ENCODE data around the gene PF4V1.
"Not testable (repeated sequence)": the region's sequence is repeated elsewhere in the genome, so short reads cannot be mapped to it uniquely, and the experiment has no call there.

PF4V1 gene

DNA sequence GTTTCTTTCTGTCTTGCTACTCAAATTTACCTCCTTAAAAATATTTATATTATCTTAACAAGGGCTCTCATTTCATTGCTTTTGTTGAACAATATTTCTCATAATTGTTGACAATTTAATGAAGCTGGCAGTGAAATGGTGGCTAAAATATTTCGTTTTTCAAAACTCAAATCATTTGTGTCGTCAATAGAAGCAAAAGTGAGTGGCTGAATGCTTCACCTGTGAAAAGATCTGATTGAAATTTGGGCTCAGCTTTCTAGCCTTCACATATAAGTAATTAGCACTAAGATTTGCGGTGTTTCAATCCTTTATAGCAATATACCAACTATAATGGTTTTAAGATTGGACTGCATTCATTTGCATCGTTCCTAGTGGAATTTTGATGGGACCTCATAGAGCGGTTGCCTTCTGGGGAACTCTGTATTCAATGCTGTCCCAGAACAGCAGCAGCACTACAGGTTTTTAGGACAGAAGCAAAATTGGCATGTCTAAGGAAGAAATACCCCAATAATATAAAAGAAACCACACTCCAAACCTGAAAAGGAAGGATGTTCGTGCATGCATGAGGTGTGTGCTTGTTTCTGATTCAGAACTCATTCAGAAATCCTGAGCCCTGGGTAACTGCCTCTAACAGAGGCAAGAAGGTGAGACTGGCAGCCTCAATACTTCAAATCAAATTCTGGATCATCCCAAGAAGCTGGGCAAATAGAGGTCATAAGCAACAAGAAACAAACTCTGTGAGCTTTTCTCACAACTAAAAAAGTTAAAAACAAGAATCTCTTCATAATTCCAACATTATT, 18.6 kb downstream of the PF4V1 start:
- no peak for DNase-seq

DNA sequence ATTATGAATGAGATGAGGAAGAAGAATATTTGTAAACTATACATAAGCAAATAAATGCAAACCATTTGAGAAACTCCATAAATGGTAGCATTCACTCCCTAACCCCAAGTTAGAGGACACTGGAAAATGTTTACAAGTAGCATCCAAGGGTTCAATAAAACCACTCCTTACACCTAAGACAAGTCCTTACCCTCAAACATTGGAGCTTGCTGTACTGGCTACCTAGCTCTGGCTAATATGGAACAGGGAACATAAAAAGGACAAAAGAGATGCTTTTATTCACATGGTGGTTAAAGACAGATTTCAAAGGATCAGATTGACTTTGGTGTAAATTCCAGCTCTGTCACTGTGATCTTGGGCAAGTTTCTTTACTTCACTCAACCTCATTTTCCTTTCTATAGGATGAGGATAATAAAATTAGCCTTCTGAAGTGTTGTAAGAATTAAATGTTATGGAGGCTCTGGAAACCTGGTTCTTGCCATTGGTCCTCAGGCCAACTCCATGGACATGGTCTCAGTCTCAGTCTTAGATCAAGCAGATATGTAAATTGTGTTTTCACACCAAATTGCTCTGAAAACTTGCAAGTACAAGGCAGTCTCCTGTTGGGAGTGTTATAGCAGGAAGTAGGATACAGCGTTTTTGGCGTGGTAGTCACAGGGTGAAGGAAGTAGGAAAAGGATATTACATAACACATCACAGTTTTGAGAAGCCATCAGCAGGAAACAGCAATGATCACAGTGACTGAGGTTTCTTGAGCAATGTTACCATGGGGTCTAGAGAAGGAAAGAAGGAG, 19.4 kb downstream of the PF4V1 start:
- no peak for DNase-seq

DNA sequence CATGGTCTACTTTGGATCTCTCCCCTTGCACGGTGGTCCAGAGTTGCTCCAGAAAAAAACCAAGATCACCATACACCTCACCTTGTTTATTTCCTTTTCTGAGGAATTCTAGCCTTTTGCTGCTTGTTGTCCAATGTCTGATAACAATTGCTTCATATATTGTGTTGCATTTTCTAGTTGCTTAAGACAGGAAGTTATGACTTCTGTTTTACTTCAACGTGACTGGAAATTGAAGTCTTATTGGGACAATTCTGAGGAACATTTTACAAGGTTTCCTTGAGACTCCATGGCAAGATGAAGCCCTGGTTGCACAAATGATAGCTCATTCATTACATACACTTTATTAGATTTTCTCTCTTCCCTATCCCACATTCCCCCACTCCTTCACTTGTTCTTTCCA, 21.3 kb downstream of the PF4V1 start:
- DNase-seq: no peak

DNA sequence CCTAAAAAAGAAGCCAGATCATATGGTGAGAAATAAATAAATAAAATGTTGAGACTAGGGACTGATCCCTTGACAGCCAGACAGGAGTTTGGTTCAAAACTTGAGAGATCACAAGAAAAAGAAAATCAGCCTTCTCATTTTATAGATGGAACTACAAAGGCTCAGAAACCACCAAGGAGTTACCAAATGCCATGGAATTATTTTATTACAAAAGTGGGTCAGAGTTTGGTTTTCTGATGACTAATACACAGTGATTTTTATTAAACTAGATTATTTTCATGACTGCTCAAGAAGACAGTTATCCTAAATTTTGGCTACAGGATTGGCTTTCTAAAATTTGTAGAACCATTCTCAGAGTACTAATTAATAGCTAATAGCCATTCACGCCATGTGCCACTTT, 22.3 kb downstream of the PF4V1 start:
- no peak for DNase-seq

DNA sequence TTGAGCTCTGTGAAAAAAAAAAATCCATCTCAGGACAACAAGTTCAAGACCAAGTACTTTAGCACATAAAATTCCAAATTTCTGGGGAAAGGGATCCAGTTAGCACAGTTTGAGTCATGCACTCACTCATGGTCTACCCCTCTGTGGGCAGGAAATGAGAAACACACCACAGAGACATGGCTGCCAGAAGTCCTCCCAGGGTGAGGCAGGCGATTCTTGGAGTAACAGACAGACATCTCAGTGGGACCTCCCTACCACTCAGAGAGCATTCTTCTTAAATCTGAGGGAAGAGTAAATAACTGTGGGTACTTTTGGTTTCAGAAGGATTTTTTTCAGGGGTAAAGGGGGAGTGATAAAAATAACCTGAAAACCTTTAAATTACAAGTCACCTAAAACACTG, 30.2 kb downstream of the PF4V1 start:
- no peak for DNase-seq

DNA sequence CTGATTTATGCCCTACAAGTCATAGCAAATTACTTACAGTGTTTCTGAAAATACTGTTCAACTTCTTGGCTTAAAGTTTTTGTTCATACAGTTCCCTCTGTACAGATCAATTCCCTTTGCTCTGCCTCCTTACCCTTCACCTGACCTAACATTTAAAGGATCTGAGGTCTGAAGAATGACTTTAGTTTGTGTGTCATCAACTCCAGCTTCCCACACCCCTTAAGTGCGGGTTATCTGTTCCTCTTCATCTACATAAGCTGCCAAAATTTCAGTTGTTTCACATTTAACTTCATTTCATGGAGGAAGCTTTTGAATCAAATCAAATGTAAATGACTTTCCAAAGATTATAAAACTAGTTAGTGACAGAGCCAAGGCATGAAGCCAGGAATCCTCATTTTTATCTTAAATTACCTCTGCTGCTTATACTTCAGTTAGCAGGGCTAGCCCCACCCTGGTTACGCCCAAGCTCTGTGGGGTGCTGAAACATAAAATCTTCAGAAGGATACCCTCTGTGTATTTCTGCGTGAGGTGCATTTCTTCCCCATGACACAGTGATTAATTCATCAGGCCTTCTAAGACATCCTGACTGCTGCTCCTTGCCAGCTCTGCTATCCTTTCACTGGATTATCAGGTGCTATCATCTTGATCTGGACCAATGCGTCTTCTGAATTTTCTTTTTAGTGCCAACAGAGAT, 32.6 kb downstream of the PF4V1 start:
- DNase-seq: no peak

DNA sequence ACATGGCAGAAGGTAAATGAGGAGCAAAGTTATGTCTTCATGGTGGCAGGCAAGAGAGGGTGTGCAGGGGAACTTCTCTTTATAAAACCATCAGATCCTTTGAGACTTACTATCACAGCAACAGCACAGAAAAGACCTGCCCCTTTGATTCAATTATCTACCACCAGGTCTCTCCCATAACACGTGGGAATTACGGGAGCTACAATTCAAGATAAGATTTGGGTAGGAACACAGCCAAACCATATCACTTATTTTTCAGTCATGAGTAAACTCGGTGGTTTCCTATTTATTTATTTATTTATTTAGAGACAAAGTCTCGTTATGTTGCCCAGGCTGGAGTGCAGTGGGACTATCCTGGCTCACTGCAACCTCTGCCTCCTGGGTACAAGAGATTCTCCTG, 38.2 kb downstream of the PF4V1 start:
- DNase-seq: no peak

DNA sequence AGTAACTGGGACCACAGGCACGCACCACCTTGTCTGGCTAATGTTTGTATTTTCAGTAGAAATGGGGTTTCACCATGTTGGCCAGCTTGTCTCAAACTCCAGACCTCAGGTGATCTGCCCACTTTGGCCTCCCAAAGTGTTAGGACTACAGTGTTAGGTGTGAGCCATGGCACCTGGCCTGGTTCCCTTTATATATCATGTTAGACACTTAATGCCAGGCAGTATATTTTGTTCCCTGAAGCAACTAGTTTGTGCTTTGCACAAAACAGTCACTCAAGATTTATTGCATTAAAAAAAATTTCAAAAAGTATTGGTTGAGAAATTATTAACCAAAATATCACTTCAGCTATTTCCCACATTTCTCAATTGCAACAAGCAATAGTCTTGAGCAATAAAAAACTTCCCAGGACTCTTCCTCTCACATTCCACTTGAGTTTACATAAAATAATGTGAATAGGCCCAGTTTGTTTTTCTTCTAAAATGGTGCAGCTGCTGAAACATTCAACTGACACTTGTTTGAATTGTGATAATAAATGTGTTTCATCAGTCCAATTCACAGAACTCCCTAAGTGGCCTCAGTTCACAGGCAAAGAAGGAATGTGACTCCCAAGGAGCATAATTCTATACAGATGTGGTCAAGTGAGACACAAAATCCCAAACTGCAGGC, 38.8 kb downstream of the PF4V1 start:
- DNase-seq: no peak

DNA sequence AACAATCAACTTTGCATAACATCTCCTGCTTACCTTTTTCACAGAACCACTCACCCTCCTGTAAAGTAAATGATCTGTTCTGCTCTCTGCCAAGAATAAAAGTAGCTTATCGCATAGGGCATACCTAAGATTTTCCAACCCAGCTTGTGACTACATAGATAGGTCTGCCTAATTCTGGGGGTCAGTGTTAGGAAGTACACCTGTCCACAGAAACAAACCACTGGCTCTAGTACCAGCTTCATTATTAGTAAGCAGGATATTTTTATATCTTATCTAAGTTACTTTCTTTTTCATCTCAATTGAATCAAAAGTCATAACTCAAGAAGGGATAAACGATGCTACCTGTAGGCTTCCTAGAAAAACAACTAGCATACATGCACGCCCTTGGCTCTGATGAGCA, 39.9 kb downstream of the PF4V1 start:
- DNase-seq: no peak

DNA sequence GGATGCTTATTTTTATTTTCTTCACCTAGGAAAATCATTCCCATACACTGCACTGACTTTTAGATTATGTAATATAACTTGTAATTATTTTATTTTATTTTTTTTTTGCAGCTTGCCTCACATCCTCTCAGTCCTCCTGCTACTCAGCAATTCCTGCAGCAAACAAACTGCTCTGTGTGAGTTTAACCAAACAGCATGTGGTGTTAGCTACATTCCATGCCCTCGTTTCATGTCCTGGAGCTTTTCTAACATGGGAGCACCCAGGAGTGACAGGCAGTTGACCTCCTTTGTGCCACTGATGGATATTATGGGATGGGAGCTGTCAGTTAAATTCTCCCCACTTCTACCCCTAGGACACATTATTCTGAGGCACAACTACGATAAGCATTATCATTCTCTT, 40.9 kb downstream of the PF4V1 start:
- DNase-seq: no peak

DNA sequence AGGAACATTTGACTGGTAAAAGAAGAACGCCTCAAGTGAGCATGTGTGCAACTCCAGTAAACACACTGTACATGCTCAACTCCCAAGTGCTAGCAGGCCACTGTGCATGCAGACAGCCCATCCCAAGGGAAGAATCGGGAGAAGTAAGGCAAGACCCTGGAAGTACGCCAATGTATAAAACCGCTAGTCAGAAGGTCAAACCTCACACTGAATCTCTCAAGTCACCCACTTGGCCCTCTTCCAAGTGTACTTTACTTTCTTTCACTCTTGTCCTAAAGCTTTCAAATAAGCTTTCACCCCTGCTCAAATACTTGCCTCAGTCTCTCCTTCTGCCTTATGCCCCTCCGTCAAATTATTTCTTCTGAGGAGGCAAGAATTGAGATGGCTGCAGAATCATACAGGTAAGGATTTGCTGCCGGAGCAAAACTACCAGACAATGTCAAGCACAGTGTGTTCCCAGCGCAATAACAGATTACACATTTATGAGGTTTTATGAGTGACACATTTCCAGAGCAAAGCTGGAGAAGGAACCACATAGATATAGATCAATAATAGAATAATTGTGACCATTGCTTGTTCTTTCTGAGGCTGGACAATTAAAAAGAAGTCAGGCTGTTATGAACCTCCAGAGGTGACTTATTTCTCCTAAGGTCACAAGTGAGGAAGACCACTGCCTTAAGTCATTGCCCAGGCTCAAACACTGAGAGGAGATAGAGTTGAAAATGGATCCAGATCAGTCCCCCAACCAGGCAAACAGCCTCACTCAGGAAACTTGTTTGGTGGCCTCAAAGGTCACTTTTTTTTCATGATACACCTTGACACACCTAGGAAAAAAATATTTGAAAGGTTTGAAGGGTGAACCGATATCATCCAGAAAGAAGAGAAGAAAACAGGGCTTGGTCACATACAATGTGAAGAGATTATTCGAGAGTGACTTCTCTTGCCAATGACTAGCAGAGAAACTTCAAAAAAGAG, 42.4 kb downstream of the PF4V1 start:
- DNase-seq: no peak

DNA sequence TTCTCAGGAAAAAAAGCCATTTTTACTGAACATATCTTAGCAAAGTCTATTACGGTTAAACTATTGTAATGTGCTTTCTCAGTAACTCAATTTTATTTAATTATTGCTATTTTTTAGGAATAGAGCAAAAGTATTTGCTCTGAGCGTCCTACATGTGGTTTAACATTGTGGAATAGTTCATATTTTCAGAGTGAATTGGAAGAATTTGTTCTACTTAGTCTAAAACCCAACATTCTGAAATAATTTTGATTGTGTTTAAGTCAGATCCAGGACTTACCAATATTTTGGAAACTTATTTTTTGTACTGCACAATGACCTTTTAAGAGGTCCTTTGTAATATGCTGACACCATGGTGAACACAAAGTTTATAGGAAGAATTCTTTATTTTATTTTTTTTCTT, 43.3 kb downstream of the PF4V1 start:
- DNase-seq: no peak

DNA sequence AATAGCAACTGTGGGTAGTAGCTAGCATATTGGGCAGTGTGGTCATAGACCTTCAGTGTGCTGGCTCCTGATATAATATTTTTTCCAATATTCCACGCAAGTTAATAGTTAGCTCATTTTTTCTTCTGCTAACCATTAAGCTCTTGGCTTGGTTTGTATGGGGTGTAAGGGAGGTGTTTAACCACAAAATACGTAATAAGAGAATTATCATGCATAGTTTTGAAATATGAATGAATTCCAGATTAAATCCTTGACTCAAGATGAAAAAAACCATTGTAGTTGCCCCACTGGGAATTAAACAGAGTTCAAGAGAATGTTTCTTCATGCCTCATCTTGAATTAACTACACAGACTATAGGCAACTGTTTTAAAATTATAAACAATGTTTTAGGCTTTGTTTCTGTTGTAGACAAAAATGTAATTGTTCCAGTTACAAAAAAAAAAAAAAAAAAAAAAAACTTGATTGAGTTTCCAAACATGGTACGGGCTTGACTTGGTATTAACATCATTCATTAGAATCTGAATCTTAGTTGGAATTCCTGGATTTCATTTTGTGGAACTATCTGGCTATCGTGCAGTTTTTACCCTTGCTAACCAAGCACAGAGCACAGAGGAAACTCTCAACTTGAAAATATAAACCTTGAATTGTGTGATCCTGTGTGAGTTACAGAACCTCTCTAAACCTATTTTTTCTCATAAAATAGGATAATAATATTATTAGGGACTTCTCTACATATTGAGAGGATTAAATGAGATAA, 44.5 kb downstream of the PF4V1 start:
- DNase-seq: no peak

DNA sequence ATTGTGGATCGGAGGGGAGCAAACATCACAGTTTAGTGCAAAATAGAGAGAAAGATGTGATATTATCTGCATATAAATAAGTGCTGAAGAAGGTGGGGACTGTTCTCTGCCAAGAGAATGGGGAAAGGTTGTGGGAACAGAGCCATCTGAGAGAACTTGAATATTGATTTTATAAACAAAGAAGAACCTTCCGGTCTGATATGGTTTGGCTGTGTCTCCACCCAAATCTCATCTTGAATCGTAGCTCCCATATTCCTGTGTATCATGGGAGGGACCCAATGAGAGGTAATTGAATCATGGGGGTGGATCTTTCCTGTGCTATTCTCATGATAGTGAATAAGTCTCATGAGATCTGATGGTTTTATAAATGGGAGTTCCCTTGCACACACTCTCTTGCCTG, 46.2 kb downstream of the PF4V1 start:
- DNase-seq: not testable (repeated sequence)

DNA sequence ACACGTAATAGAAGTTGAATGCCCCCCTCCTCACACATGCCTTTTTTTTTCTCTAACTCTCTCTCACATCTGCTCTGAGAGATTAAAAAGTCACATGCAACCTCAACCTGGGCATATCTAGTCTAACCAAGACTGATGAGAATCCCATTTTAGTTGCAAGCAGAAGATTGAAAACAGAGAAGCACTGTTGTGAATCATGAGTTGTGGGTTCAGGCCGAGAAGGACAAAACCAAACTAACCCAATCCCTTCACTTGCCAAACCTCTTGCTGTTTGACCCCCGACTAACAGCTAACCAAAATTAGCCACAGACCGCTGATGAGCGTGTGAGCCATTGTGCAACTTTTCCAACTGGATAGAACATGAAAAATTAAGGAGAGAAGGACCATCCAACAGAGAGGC, 47.9 kb downstream of the PF4V1 start:
- no peak for DNase-seq

DNA sequence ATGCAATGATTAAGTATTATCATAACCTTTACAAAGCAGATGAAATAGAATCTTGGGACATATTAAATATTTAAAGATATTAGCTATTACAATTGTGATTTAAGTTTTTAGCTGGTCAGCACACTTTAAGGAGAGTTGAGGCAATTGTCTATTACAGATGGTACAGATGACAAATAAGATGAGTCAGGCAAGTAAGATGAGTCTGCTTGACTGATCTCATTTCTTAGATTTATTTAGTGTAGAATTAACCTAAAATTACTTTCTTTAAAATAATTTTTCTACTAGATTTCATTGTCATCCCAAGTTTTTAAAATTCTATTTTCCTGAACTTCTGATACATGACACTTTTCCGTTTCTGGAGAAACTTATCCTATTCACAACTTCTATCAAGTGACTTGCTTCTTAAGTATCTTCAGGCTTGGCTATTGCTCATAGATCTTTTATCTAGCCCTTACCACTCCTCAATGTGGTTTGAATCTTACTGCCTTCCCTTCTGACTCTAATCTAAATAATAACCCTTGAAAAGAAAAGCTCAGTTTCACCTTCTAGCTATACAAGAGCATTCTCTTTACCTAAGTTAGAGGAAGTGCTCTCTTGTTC, 49.0 kb downstream of the PF4V1 start:
- no peak for DNase-seq

DNA sequence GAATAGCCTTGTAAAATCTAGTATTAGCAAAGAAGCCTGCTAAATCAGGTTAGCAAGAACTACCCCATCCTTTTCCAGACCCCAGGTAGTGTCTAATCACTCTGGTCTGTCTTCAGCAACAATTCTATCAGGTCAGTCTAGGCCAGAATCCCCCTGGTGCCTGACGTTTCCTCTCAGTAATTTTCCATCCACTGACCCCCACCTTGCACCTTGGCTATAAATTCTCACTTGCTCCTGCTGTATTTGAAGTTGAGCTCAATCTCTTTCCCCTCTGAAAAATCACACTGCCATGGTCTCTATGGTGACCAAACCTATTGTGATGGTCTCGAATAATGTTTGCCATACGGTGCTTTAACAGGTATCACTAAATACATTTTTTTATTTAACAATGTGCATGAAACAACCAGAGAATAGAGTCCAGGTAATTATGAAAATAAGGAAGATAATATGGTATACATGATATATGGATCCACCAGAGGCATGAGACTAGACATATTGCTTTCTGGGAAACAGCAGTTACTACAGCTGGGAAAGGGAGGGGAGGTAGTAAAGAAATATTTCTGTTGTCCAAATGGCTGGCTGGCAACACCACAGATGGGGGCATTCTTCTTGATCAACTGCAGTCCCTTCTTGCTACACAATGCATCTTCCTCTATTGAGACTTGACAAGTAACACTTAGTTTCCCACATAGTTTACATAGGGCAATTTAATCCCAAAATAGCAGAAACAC, 49.9 kb downstream of the PF4V1 start:
- DNase-seq: no peak
